Sigmoid colon (tissue), 7 donors: ENCODE results near the gene ADK. TPM values are rescaled to one million over a fixed set of nuclear protein-coding genes. Genes with fewer than 3 reads are reported as not detected.

Experiments used
- DNase-seq: peaks from one replicate; pipeline ENCODE4 v3.0.0-alpha.2; 2019
- H3K27ac ChIP-seq, 4 donors: fragments of 200-600 bp; sonication (generic); one replicate each; pipeline ENCODE4 v1.5.1; 2016 to 2019; ENCODE audit warnings: mild to moderate bottlenecking in 1 of 4
- H3K27me3 ChIP-seq, 3 donors: fragments of 200-600 bp; sonication (generic); one replicate each; pipeline ENCODE4 v1.5.1; 2019; ENCODE audit warnings: mild to moderate bottlenecking in 1 of 3
- H3K36me3 ChIP-seq, 4 donors: fragments of 200-600 bp; sonication (generic); one replicate each; pipeline ENCODE4 v1.5.1; 2016 to 2019
- H3K4me1 ChIP-seq, 4 donors: fragments of 200-600 bp; sonication (generic); one replicate each; pipeline ENCODE4 v1.5.1; 2017 to 2019
- H3K4me3 ChIP-seq, 4 donors: fragments of 200-600 bp; sonication (generic); one replicate each; pipeline ENCODE4 v1.5.1; 2017 to 2019; ENCODE audit warnings: mild to moderate bottlenecking in 2 of 4, moderate library complexity in 1 of 4
- H3K9me3 ChIP-seq, 4 donors: fragments of 200-600 bp in 3 of 4; sonication (generic) in 3 of 4; one replicate each; pipeline versions ENCODE4 v1.5.1 to v1.6.1; 2013 to 2019
- EP300 ChIP-seq, 4 donors: sonication (generic); formaldehyde crosslinking; IDR thresholded peaks; one replicate each; pipeline ENCODE4 v1.6.1; 2017; ENCODE audit warnings: antibody characterized with exemption in 4 of 4
- POLR2A ChIP-seq, 2 donors: fragments of 450-650 bp; IDR thresholded peaks; one replicate each; pipeline ENCODE4 v1.6.1; 2016; ENCODE audit warnings: antibody characterized with exemption in 2 of 2, mild to moderate bottlenecking in 2 of 2, moderate library complexity in 2 of 2
- POLR2AphosphoS5 ChIP-seq, 4 donors: sonication (generic); formaldehyde crosslinking; IDR thresholded peaks; one replicate each; pipeline ENCODE4 v1.6.1; 2017; ENCODE audit warnings: antibody characterized with exemption in 4 of 4
- WGBS, 2 donors: extraction: QIAGEN DNeasy Blood & Tissue Kit; methylation state at CpG; one replicate each; pipeline ENCODE4 v1.1.7; 2013; 5-methylcytosine and 5-hydroxymethylcytosine counted together
- intact Hi-C: fragments of 100-400 bp; cut with DNase I; formaldehyde crosslinking; loops from one replicate; pipeline ENCODE4 v1.15.1; 2023
- polyA plus RNA-seq, 3 donors: library from polyadenylated mRNA; stranded (reverse); fragments of 200-250 nt; gene quantifications; one replicate each; pipeline ENCODE4 v1.2.3, GENCODE V29; 2013
- total RNA-seq, 4 donors: library from RNA; depleted of rRNA; stranded (reverse); fragments of >200 nt; gene quantifications; one replicate each; pipeline ENCODE4 v1.1.0, GENCODE V29; 2016
- TF ChIP-seq, protein P1 (sequence below), 4 experiments: fragments of 450-650 bp in 3 of 4; fragments of 200-600 bp in 1 of 4; IDR thresholded peaks; one replicate each; pipeline ENCODE4 v1.5.1; 2016 to 2019; ENCODE audit warnings: antibody characterized with exemption in 4 of 4, mild to moderate bottlenecking in 3 of 4, moderate library complexity in 2 of 4
- donor health status: healthy with polysubstance abuse.
- donor health status: Bipolar disorder and iron deficiency.
- donor health status: healthy.

ADK gene
- total and polyA plus RNA-seq, 7 donors = 15.2 to 31.3 (median 25.3) TPM

DNA sequence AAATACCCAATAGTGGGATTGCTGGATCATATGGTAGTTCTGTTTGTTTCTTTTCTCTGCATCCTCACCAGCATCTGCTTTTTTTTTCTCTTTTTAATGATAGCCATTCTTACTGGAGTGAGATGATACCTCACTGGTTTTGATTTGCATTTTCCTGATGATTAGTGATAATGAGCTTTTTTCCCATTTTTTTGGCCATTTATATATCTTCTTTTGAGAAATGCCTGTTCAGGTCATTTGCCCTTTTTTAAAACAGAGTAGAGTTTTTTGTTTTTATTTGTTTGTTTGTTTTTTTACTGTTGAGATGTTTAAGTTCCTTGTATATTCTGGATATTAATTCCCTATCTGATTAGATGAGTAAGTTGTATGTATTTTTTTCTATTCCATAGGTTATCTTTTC lies 469.6 kb downstream of the ADK start:
- intact Hi-C loops = no loop called here
- no peaks in the 10 kb centered on the region for H3K27me3 ChIP-seq
- no peak overlapping the region for H3K27ac ChIP-seq
- H3K4me3 ChIP-seq = no peak overlapping the region
- no peaks in the 10 kb centered on the region for H3K36me3 ChIP-seq
- DNase-seq = no peak
- H3K4me1 ChIP-seq = no peaks in the 10 kb centered on the region
- H3K9me3 ChIP-seq = no peaks in the 10 kb centered on the region
- no peak for TF ChIP-seq POLR2A (IDR thresholded peaks at IDR 0.05)
- TF ChIP-seq, protein P1, sequence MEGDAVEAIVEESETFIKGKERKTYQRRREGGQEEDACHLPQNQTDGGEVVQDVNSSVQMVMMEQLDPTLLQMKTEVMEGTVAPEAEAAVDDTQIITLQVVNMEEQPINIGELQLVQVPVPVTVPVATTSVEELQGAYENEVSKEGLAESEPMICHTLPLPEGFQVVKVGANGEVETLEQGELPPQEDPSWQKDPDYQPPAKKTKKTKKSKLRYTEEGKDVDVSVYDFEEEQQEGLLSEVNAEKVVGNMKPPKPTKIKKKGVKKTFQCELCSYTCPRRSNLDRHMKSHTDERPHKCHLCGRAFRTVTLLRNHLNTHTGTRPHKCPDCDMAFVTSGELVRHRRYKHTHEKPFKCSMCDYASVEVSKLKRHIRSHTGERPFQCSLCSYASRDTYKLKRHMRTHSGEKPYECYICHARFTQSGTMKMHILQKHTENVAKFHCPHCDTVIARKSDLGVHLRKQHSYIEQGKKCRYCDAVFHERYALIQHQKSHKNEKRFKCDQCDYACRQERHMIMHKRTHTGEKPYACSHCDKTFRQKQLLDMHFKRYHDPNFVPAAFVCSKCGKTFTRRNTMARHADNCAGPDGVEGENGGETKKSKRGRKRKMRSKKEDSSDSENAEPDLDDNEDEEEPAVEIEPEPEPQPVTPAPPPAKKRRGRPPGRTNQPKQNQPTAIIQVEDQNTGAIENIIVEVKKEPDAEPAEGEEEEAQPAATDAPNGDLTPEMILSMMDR (IDR thresholded peaks at IDR 0.05) = no peak
- TF ChIP-seq POLR2AphosphoS5 (IDR thresholded peaks at IDR 0.05) = no peak
- TF ChIP-seq EP300 (IDR thresholded peaks at IDR 0.05) = no peak

DNA sequence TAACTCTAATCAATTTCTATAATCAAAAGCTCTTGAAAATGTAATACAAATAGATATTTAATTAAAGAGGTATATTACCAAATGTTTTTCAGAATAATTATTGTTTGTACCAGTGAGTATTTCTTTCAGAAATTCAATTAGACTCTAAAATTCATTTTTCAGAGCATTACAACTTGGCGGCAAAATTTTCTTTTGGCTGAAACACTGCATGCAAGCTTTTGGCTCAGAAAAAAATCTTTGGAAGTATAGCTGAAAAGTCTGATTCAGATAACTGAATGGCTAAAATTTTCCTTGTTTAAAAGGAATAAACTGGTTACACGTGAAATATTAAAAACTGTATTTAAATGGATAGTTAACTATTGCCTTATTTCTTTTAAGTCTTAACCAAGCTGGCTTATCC lies 472.8 kb downstream of the ADK start:
- Histone ChIP-seq H3K27ac (no peak overlapping the region), H3K4me1 (no peaks in the 10 kb centered on the region), H3K36me3 (no peaks in the 10 kb centered on the region), H3K4me3 (no peak overlapping the region), H3K27me3 (no peaks in the 10 kb centered on the region), H3K9me3 (no peaks in the 10 kb centered on the region)
- intact Hi-C loops = no loop called here
- 88 to 94% methylated on average over 2 of the region's 2 CpGs for WGBS, 2 donors
- no peak for DNase-seq
- TF ChIP-seq, protein P1 (IDR thresholded peaks at IDR 0.05) = no peak
- TF ChIP-seq POLR2A (IDR thresholded peaks at IDR 0.05) (no peak), POLR2AphosphoS5 (IDR thresholded peaks at IDR 0.05) (no peak), EP300 (IDR thresholded peaks at IDR 0.05) (no peak)

DNA sequence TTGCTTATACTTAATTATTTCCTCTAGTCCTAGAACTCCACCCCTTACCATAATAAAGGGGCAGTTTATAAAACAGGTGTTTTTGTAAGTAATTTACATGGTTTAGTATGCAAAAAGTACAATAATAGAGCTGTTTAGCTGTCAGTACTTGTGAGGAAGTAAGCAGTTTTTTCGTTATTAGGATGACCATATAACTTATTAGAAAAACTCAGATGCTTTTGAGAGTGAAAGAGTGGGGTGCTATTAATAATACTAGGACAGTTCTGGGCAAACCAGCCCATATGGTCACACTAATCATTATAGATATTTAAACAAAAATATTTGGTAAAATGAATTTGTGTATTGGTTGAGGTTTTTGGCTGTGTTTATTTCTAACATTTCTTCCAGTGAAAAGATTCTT lies 473.5 kb downstream of the ADK start:
- intact Hi-C loops = no loop called here
- TF ChIP-seq POLR2A (IDR thresholded peaks at IDR 0.05) (no peak), POLR2AphosphoS5 (IDR thresholded peaks at IDR 0.05) (no peak), EP300 (IDR thresholded peaks at IDR 0.05) (no peak)
- TF ChIP-seq, protein P1 (IDR thresholded peaks at IDR 0.05) = no peak
- 89 to 93% methylated on average over 1 of the region's 1 CpG for WGBS, 2 donors

DNA sequence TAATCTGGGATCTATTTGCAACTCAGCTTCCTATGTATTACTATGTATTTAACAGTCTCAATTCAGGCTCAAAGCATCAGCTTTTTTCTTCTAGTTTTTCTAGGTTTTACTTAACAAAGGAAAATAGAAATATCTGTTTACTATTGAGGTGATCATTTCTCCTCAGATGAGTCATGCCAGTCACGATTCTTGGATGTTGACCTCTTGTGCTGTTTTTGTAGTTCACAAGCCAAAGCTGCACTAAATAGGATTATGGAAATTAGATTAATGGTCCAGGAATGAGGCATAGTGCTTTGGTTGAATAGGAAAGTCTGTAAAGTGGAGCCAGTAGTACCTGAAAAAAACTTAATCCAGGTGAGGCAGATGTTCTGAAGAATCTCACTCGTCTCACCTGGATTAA lies 477.1 kb downstream of the ADK start:
- Histone ChIP-seq H3K27ac (no peak overlapping the region), H3K4me1 (no peaks in the 10 kb centered on the region), H3K9me3 (no peaks in the 10 kb centered on the region), H3K27me3 (no peaks in the 10 kb centered on the region), H3K4me3 (no peak overlapping the region), H3K36me3 (no peaks in the 10 kb centered on the region)
- no peak for DNase-seq
- intact Hi-C loops = no loop called here
- no peak for TF ChIP-seq EP300 (IDR thresholded peaks at IDR 0.05)
- no peak for TF ChIP-seq POLR2A (IDR thresholded peaks at IDR 0.05)
- TF ChIP-seq, protein P1 (IDR thresholded peaks at IDR 0.05) = no peak
- no peak for TF ChIP-seq POLR2AphosphoS5 (IDR thresholded peaks at IDR 0.05)
- 61 to 79% methylated on average over 2 of the region's 2 CpGs for WGBS, 2 donors

More for the DNA sequence above, 473.5 kb downstream of the ADK start:
- Histone ChIP-seq H3K36me3 (no peaks in the 10 kb centered on the region), H3K27me3 (no peaks in the 10 kb centered on the region), H3K27ac (no peak overlapping the region), H3K4me3 (no peak overlapping the region), H3K9me3 (no peaks in the 10 kb centered on the region), H3K4me1 (no peaks in the 10 kb centered on the region)
- DNase-seq = no peak

DNA sequence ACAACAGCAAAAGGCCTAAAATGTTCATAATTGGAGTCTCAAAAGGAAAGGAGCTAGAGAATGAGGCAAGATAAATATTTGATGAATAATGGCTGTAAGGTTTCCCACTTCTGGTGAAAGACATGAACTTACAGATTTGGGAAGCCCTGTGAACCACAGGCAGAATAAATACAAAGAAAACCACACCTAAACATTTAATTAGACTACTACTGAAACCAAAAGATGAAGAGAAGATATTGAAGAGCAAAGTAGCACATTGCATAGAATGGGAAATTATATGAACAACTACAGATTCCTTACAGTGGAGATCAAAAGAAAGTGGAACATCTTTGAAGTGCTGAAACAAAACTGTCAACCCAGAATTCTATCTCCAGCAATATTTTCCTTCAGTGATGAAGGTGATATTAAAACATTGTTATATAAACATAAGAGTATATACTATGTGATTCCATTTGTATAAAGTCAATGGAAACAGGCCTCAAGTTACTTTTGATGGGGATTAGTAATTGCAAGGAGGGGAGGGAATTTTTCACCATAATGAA lies 484.0 kb downstream of the ADK start:
- TF ChIP-seq EP300 (IDR thresholded peaks at IDR 0.05) = no peak
- TF ChIP-seq POLR2AphosphoS5 (IDR thresholded peaks at IDR 0.05) = no peak
- no peak for TF ChIP-seq POLR2A (IDR thresholded peaks at IDR 0.05)
- TF ChIP-seq, protein P1 (IDR thresholded peaks at IDR 0.05) = no peak
- no peak overlapping the region for H3K4me3 ChIP-seq
- no peak for DNase-seq
- peaks cover 0 to 8% (median 4%) of the 10 kb centered on the region in 4 donors for H3K9me3 ChIP-seq
- intact Hi-C loops = no loop called here
- H3K4me1 ChIP-seq = peaks cover 0 to 4% (median 2%) of the 10 kb centered on the region in 4 donors
- H3K36me3 ChIP-seq = no peaks in the 10 kb centered on the region
- no peak overlapping the region for H3K27ac ChIP-seq
- no peaks in the 10 kb centered on the region for H3K27me3 ChIP-seq
